GM12872 (cell line): ENCODE data around the gene ARID3B.

Source experiments
- CTCF ChIP-seq: IDR thresholded peaks from 3 replicates; pipeline ENCODE4 v1.5.1; 2011; ENCODE audit warnings: low read depth, mild to moderate bottlenecking, low read length, moderate library complexity; ENCODE audit not compliant: insufficient read depth

The ARID3B gene

GRCh38 chr15:74585191-74585590, 44.2 kb downstream of the ARID3B start:
- no peak for TF ChIP-seq CTCF

GRCh38 chr15:74585857-74586256, 44.8 kb downstream of the ARID3B start:
- TF ChIP-seq CTCF: no peak

- no peak for TF ChIP-seq CTCF
Measured at GRCh38 chr15:74589826-74590225, 48.8 kb downstream of the ARID3B start.

GRCh38 chr15:74592222-74592621, 51.2 kb downstream of the ARID3B start:
- no peak for TF ChIP-seq CTCF

- no peak for TF ChIP-seq CTCF
Measured at GRCh38 chr15:74593122-74593521, 52.1 kb downstream of the ARID3B start.

- no peak for TF ChIP-seq CTCF
Measured at GRCh38 chr15:74594455-74594854, 53.4 kb downstream of the ARID3B start.

- TF ChIP-seq CTCF: no peak
Measured at GRCh38 chr15:74595271-74595670, 54.3 kb downstream of the ARID3B start.
